Lung (tissue), 12 donors: ENCODE results near the gene ZFAND2B. TPM values are rescaled to one million over a fixed set of nuclear protein-coding genes. Genes with fewer than 3 reads are reported as not detected.

Experiments
- ATAC-seq: fragments of 200-7000 bp; cut with Tn5 transposase; one replicate; pipeline ENCODE4 v1.9.1; 2020; ENCODE audit warnings: moderate number of reproducible peaks; ENCODE audit not compliant: insufficient read depth, low FRiP score
- DNase-seq, 3 donors: peaks; one replicate each; pipeline ENCODE4 v3.0.0-alpha.2; 2013 to 2017
- H3K27ac ChIP-seq, 2 donors: one replicate each; pipeline ENCODE4 v1.5.1; 2013; ENCODE audit warnings: mild to moderate bottlenecking in 2 of 2, moderate library complexity in 2 of 2, control low read depth in 1 of 2, inconsistent platforms in 1 of 2, low read depth in 1 of 2, low read length in 1 of 2
- H3K27me3 ChIP-seq, 3 donors: one replicate each; pipeline ENCODE4 v1.5.1; 2013; ENCODE audit warnings: low read length in 2 of 3; ENCODE audit not compliant: control insufficient read depth in 3 of 3, insufficient read depth in 3 of 3
- H3K36me3 ChIP-seq, 4 donors: one replicate each; pipeline ENCODE4 v1.5.1; 2013; ENCODE audit warnings: low read length in 4 of 4, mild to moderate bottlenecking in 1 of 4, moderate library complexity in 1 of 4; ENCODE audit not compliant: control insufficient read depth in 4 of 4, insufficient read depth in 4 of 4
- H3K4me1 ChIP-seq, 5 donors: one replicate each; pipeline ENCODE4 v1.5.1; 2013; ENCODE audit warnings: low read length in 5 of 5, mild to moderate bottlenecking in 2 of 5, moderate library complexity in 1 of 5; ENCODE audit not compliant: control insufficient read depth in 5 of 5, insufficient read depth in 5 of 5
- H3K4me3 ChIP-seq: one replicate; pipeline ENCODE4 v1.5.1; 2013; ENCODE audit warnings: mild to moderate bottlenecking, control low read depth, moderate library complexity
- H3K9ac ChIP-seq, 2 donors: one replicate each; pipeline ENCODE4 v1.5.1; 2013; ENCODE audit warnings: low read length in 2 of 2, control low read depth in 1 of 2; ENCODE audit not compliant: insufficient read depth in 1 of 2
- H3K9me3 ChIP-seq, 4 donors: one replicate each; pipeline ENCODE4 v1.5.1; 2013; ENCODE audit warnings: low read length in 3 of 4, mild to moderate bottlenecking in 1 of 4, moderate library complexity in 1 of 4; ENCODE audit not compliant: control insufficient read depth in 4 of 4, insufficient read depth in 3 of 4
- WGBS, 2 donors: extraction: QIAGEN DNeasy Blood & Tissue Kit; methylation state at CpG; one replicate each; pipeline ENCODE4 v1.1.7; 2013; 5-methylcytosine and 5-hydroxymethylcytosine counted together
- polyA plus RNA-seq, 2 donors: library from polyadenylated mRNA; stranded (reverse); fragments of 200-250 nt; gene quantifications; one replicate each; pipeline ENCODE4 v1.2.1, GENCODE V29; 2013
- total RNA-seq, 2 donors: library from RNA; depleted of rRNA in 1 of 2; stranded (reverse); fragments of >200 nt in 1 of 2; gene quantifications; one replicate each; pipeline ENCODE4 v1.2.1, GENCODE V29; 2014 to 2021
- TF ChIP-seq, protein P1 (sequence below): IDR thresholded peaks from 2 replicates; pipeline ENCODE4 v1.5.1; 2012; ENCODE audit warnings: mild to moderate bottlenecking; ENCODE audit errors: control extremely low read depth, extremely low read depth
- donor health status: control.
- donor health status: control.
- donor health status: Bipolar disorder and iron deficiency.
- donor health status: healthy.
- donor health status: DM: yes; HTN: yes; CAD: no.

ZFAND2B gene
- total and polyA plus RNA-seq, 4 donors: 28.2 to 45.1 (median 39.6) TPM

DNA sequence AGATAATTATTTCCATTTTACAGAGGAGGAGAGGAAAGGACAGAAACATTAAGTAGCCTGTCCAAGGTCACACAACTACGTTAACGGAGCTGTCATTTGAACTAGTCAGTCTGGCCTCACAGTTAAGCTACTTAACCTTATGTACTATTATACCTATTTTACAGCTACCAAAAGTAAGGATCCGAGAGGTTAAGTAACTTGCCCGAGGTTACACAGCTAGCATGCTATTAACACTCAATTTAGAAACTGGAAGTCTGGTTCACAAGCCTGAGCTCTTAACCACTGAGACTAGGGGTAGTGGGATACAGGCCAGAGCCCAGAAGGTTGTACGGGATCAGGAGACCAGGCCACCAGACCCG lies 38.2 kb downstream of the ZFAND2B start:
- Histone ChIP-seq H3K36me3 (peaks cover 0 to 15% (median 8%) of the 10 kb centered on the region in 4 donors), H3K27ac (peak overlapping the region; percentile 92 to 99), H3K27me3 (no peaks in the 10 kb centered on the region), H3K9ac (peak overlapping the region; percentile 69 to 98), H3K4me1 (peaks cover 0 to 32% (median 24%) of the 10 kb centered on the region in 5 donors), H3K9me3 (no peaks in the 10 kb centered on the region), H3K4me3 (peak overlapping the region; percentile 97)
- DNase-seq (no peak), ATAC-seq (no peak)
- 36 to 39% methylated on average over 6 of the region's 6 CpGs for WGBS, 2 donors
- TF ChIP-seq, protein P1, sequence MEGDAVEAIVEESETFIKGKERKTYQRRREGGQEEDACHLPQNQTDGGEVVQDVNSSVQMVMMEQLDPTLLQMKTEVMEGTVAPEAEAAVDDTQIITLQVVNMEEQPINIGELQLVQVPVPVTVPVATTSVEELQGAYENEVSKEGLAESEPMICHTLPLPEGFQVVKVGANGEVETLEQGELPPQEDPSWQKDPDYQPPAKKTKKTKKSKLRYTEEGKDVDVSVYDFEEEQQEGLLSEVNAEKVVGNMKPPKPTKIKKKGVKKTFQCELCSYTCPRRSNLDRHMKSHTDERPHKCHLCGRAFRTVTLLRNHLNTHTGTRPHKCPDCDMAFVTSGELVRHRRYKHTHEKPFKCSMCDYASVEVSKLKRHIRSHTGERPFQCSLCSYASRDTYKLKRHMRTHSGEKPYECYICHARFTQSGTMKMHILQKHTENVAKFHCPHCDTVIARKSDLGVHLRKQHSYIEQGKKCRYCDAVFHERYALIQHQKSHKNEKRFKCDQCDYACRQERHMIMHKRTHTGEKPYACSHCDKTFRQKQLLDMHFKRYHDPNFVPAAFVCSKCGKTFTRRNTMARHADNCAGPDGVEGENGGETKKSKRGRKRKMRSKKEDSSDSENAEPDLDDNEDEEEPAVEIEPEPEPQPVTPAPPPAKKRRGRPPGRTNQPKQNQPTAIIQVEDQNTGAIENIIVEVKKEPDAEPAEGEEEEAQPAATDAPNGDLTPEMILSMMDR: no peak

DNA sequence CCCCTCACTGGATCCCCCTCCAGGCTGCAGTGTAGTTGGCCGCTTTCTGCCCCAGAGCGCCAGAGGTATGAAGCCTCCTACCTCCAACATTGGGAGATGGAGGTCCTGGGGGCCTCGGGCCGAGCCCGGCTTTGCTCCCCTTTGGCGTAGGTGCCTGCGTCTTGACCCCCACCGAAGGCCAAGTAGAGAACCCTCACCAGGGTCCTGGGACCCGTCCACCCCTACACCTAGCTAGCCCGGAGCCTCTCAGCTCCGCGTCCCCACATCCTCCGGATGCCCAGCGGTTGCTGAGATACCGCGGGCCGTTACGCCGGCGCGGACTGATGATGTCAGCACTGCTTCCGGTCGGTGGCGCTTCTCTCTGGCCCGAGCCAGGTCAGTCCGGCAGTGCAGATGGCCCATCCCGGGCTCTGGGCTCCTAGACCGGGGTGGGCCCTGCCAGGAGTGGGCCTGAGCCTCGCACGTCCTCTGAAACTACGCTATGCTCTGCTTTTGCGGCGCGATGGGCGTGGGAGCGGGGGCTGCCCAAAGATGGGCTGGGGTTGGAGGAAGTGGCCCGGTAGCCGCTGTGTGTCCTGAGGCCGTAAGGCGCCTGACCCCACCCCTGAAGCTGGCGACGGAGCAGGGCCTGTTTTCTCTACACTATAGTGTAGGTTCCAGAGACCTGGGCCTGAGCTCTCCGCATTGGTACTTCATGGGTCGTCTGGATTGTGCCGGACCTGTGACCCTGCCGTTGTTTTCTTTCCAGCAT lies 38.7 kb downstream of the ZFAND2B start, which contains the start of the genes GLB1L and STK16:
GLB1L (minus strand) TSS at position 297 of the 751 bp plus-strand sequence. CDS start 1,871 bp downstream, outside the sequence.
STK16 (plus strand) TSS at position 332 of the 751 bp plus-strand sequence. CDS start 521 bp downstream, outside the sequence.
- Histone ChIP-seq H3K9me3 (no peaks in the 10 kb centered on the region), H3K27ac (peak within 1 kb of the TSS; percentile 92 to 99), H3K4me3 (peak within 1 kb of the TSS; percentile 97), H3K9ac (peak within 1 kb of the TSS; percentile 89 to 98), H3K36me3 (peaks cover 0 to 15% (median 8%) of the 10 kb centered on the region in 4 donors), H3K4me1 (peaks cover 0 to 38% (median 28%) of the 10 kb centered on the region in 5 donors), H3K27me3 (no peaks in the 10 kb centered on the region)
- TF ChIP-seq, protein P1: no peak
- 0 to 1% methylated on average over 46 of the region's 46 CpGs for WGBS, 2 donors
- DNase-seq (peak; percentile 96 to 97 (median 96)), ATAC-seq (peak; percentile 91)

DNA sequence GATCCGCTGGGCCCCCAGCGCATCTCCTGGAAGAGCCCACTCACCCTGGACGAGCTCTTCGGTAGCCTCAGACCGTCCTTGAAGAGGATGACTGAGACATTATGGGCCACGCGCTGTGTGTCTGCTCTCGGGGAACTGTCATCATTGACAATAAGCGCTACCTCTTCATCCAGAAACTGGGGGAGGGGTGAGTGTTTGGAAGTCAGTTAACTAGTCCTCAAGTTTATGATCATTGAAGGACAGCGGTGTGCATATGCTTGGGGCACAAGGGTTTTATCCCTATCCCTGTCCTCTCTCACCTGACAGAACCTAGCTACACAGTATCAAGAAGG lies 39.3 kb downstream of the ZFAND2B start:
- peaks cover 0 to 15% (median 10%) of the 10 kb centered on the region in 4 donors for H3K36me3 ChIP-seq
- H3K27me3 ChIP-seq: no peaks in the 10 kb centered on the region
- no peak for DNase-seq
- H3K9me3 ChIP-seq: no peaks in the 10 kb centered on the region
- no peak for ATAC-seq
- 14 to 18% methylated on average over 10 of the region's 10 CpGs for WGBS, 2 donors
- H3K27ac ChIP-seq: peak overlapping the region; percentile 92 to 99
- peak overlapping the region; percentile 89 to 98 for H3K9ac ChIP-seq
- TF ChIP-seq, protein P1: no peak
- H3K4me1 ChIP-seq: peaks cover 0 to 42% (median 33%) of the 10 kb centered on the region in 5 donors
- peak overlapping the region; percentile 97 for H3K4me3 ChIP-seq
